HG02852 (cell line): ENCODE data around the gene PIGB.
"Not testable (repeated sequence)": the region's sequence is repeated elsewhere in the genome, so short reads cannot be mapped to it uniquely, and the experiment has no call there.

ENCODE experiments used
- ATAC-seq: cut with Tn5 transposase; IDR thresholded peaks from one replicate; pipeline ENCODE4 v1.9.1; 2021; ENCODE audit warnings: mild to moderate bottlenecking, moderate library complexity; ENCODE audit not compliant: unreplicated experiment

Gene PIGB

GRCh38 chr15:55318588-55319494 lies at the start of gene PIGB, which contains the start of gene PIGBOS1:
TSS of gene PIGB (plus strand) at chr15:55319222. CDS start at chr15:55319251, 29 bp downstream.
TSS of gene PIGBOS1 (minus strand) at chr15:55319123. CDS start at chr15:55317792, 1,331 bp downstream.
- ATAC-seq = peak; percentile 94

- no peak for ATAC-seq
Observed at GRCh38 chr15:55270291-55270690, 48.7 kb upstream of the PIGB start.

GRCh38 chr15:55276324-55276723 lies 42.7 kb upstream of the PIGB start:
- ATAC-seq = no peak

GRCh38 chr15:55277116-55277564 lies 41.9 kb upstream of the PIGB start:
- peak; percentile 50 for ATAC-seq

GRCh38 chr15:55277715-55278114 lies 41.3 kb upstream of the PIGB start:
- ATAC-seq = no peak

- no peak for ATAC-seq
Observed at GRCh38 chr15:55279100-55279745, 39.8 kb upstream of the PIGB start.

GRCh38 chr15:55279746-55280351 lies 39.2 kb upstream of the PIGB start:
- ATAC-seq = peak; percentile 74

GRCh38 chr15:55280589-55280988 lies 38.4 kb upstream of the PIGB start:
- not testable (repeated sequence) for ATAC-seq

GRCh38 chr15:55281517-55282228 lies 37.3 kb upstream of the PIGB start:
- no peak for ATAC-seq

- no peak for ATAC-seq
Observed at GRCh38 chr15:55282284-55282833, 36.7 kb upstream of the PIGB start.

- ATAC-seq = no peak
Observed at GRCh38 chr15:55283379-55284147, 35.5 kb upstream of the PIGB start.

GRCh38 chr15:55284426-55284825 lies 34.6 kb upstream of the PIGB start:
- ATAC-seq = no peak

GRCh38 chr15:55286442-55287189 lies 32.4 kb upstream of the PIGB start:
- ATAC-seq = not testable (repeated sequence)

GRCh38 chr15:55288006-55288717 lies 30.9 kb upstream of the PIGB start:
- no peak for ATAC-seq

GRCh38 chr15:55289011-55289745 lies 29.8 kb upstream of the PIGB start:
- ATAC-seq = peak; percentile 39

GRCh38 chr15:55289746-55290527 lies 29.1 kb upstream of the PIGB start, which contains the start of gene RAB27A:
TSS of gene RAB27A (minus strand) at chr15:55289813. CDS start at chr15:55234934, 54,879 bp downstream.
- peak; percentile 70 for ATAC-seq
